Measurements from ENCODE around the gene SIRT5.

SIRT5 gene

GRCh38 chr6:13630499-13630898 is 56.1 kb downstream of the SIRT5 start:
- H4K20me1 ChIP-seq (ENCODE audit: insufficient read depth, low read length, poor library complexity, severe bottlenecking) = no peaks in the 10 kb centered on the region
- TF ChIP-seq EZH2phosphoT487 (IDR thresholded peaks at IDR 0.05; ENCODE audit: borderline replicate concordance) (no peak), CTCF (conservative IDR thresholded peaks at IDR 0.05; ENCODE audit: low read length) (no peak)
- peaks cover 76% of the 10 kb centered on the region for H3K36me3 ChIP-seq (ENCODE audit: insufficient read depth, low read length)

GRCh38 chr6:13633343-13633742 is 58.9 kb downstream of the SIRT5 start:
- Histone ChIP-seq H3F3A (ENCODE audit: low read depth) (no peaks in the 10 kb centered on the region), H3K36me3 (ENCODE audit: insufficient read depth, low read length) (peaks cover 76% of the 10 kb centered on the region; the same call in 1 of the 2 replicates), H3K79me2 (ENCODE audit: insufficient read depth, low read length) (no peaks in the 10 kb centered on the region), H3K9me2 (replicated peaks; ENCODE audit: low read depth, low read length) (no peaks in the 10 kb centered on the region), H3K4me1 (ENCODE audit: insufficient read depth, low read length, poor library complexity, severe bottlenecking) (no peaks in the 10 kb centered on the region), H2AFZ (ENCODE audit: low read length) (no peak overlapping the region), H3K9me3 (ENCODE audit: insufficient read depth, low read depth, low read length) (no peaks in the 10 kb centered on the region), H4K20me1 (ENCODE audit: insufficient read depth, low read length, poor library complexity, severe bottlenecking) (no peaks in the 10 kb centered on the region), H3K4me3 (ENCODE audit: low read length, poor library complexity, severe bottlenecking) (no peak overlapping the region), H3K9ac (ENCODE audit: low read depth, low read length, poor library complexity, severe bottlenecking) (no peak overlapping the region), H3K27me3 (ENCODE audit: insufficient read depth, low read length, poor library complexity, severe bottlenecking) (no peaks in the 10 kb centered on the region), H3K4me2 (ENCODE audit: low read depth, low read length, poor library complexity, severe bottlenecking) (no peak overlapping the region)
- TF ChIP-seq EZH2phosphoT487 (IDR thresholded peaks at IDR 0.05; ENCODE audit: borderline replicate concordance) (no peak), CTCF (conservative IDR thresholded peaks at IDR 0.05; ENCODE audit: low read length) (no peak)

More at GRCh38 chr6:13630499-13630898, 56.1 kb downstream of the SIRT5 start:
- Histone ChIP-seq H3K27me3 (ENCODE audit: insufficient read depth, low read length, poor library complexity, severe bottlenecking) (no peaks in the 10 kb centered on the region), H3F3A (ENCODE audit: low read depth) (no peaks in the 10 kb centered on the region), H3K79me2 (ENCODE audit: insufficient read depth, low read length) (no peaks in the 10 kb centered on the region), H2AFZ (ENCODE audit: low read length) (no peak overlapping the region), H3K9me2 (replicated peaks; ENCODE audit: low read depth, low read length) (no peaks in the 10 kb centered on the region), H3K4me2 (ENCODE audit: low read depth, low read length, poor library complexity, severe bottlenecking) (no peak overlapping the region), H3K4me3 (ENCODE audit: low read length, poor library complexity, severe bottlenecking) (no peak overlapping the region), H3K9me3 (ENCODE audit: insufficient read depth, low read depth, low read length) (no peaks in the 10 kb centered on the region), H3K4me1 (ENCODE audit: insufficient read depth, low read length, poor library complexity, severe bottlenecking) (no peaks in the 10 kb centered on the region), H3K9ac (ENCODE audit: low read depth, low read length, poor library complexity, severe bottlenecking) (no peak overlapping the region)

GRCh38 chr6:13635948-13636658 is 61.7 kb downstream of the SIRT5 start:
- no peaks in the 10 kb centered on the region for H3K9me3 ChIP-seq (ENCODE audit: insufficient read depth, low read depth, low read length)
- no peak overlapping the region for H3K4me2 ChIP-seq (ENCODE audit: low read depth, low read length, poor library complexity, severe bottlenecking)
- H3K9me2 ChIP-seq (replicated peaks; ENCODE audit: low read depth, low read length) = no peaks in the 10 kb centered on the region
- H4K20me1 ChIP-seq (ENCODE audit: insufficient read depth, low read length, poor library complexity, severe bottlenecking) = no peaks in the 10 kb centered on the region
- TF ChIP-seq CTCF (conservative IDR thresholded peaks at IDR 0.05; ENCODE audit: low read length) = no peak
- TF ChIP-seq EZH2phosphoT487 (IDR thresholded peaks at IDR 0.05; ENCODE audit: borderline replicate concordance) = no peak
- no peaks in the 10 kb centered on the region for H3F3A ChIP-seq (ENCODE audit: low read depth)
- H3K4me1 ChIP-seq (ENCODE audit: insufficient read depth, low read length, poor library complexity, severe bottlenecking) = no peaks in the 10 kb centered on the region
- no peaks in the 10 kb centered on the region for H3K27me3 ChIP-seq (ENCODE audit: insufficient read depth, low read length, poor library complexity, severe bottlenecking)
- H2AFZ ChIP-seq (ENCODE audit: low read length) = no peak overlapping the region
- H3K9ac ChIP-seq (ENCODE audit: low read depth, low read length, poor library complexity, severe bottlenecking) = no peak overlapping the region
- H3K36me3 ChIP-seq (ENCODE audit: insufficient read depth, low read length) = peaks cover 76% of the 10 kb centered on the region; the same call in 1 of the 2 replicates
- H3K4me3 ChIP-seq (ENCODE audit: low read length, poor library complexity, severe bottlenecking) = no peak overlapping the region
- no peaks in the 10 kb centered on the region for H3K79me2 ChIP-seq (ENCODE audit: insufficient read depth, low read length)
